SU-DHL-6 (cell line): ENCODE results near the gene ZNF581.

Experiments used
- H2AFZ ChIP-seq: fragments of 200-600 bp; sonication (generic); 2 replicates; pipeline ENCODE4 v1.6.1; 2014; ENCODE audit warnings: low read depth, mild to moderate bottlenecking, moderate library complexity, mixed read lengths, antibody characterized with exemption, low read length; ENCODE audit not compliant: severe bottlenecking
- H3F3A ChIP-seq: fragments of 200-600 bp; shearing (Covaris generic); 2 replicates; pipeline ENCODE4 v1.6.0; 2016; ENCODE audit warnings: antibody characterized with exemption, mild to moderate bottlenecking; ENCODE audit not compliant: insufficient read depth
- H3K27ac ChIP-seq: fragments of 200-600 bp; sonication (generic); 2 replicates; pipeline ENCODE4 v1.5.1; 2016; ENCODE audit warnings: low read depth, mild to moderate bottlenecking, low read length, moderate library complexity, mixed read lengths
- H3K27me3 ChIP-seq: fragments of 200-600 bp; sonication (generic), shearing (Covaris generic); 2 replicates; pipeline ENCODE4 v1.6.0; 2014; ENCODE audit warnings: mild to moderate bottlenecking, low read length
- H3K36me3 ChIP-seq: fragments of 200-600 bp; sonication (generic); 2 replicates; pipeline ENCODE4 v1.6.1; 2014; ENCODE audit warnings: mild to moderate bottlenecking, low read length, mixed read lengths
- H3K4me2 ChIP-seq: fragments of 300-600, 200-600 bp; shearing (Covaris generic), sonication (generic); 2 replicates; pipeline ENCODE4 v1.6.0; 2014; ENCODE audit warnings: low read length, low read depth, mild to moderate bottlenecking; ENCODE audit not compliant: poor library complexity, severe bottlenecking
- H3K4me3 ChIP-seq: fragments of 200-600 bp; sonication (generic); 2 replicates; pipeline ENCODE4 v1.5.1; 2014; ENCODE audit warnings: antibody characterized with exemption, low read length, mild to moderate bottlenecking, mixed read lengths; ENCODE audit not compliant: insufficient read depth, poor library complexity, severe bottlenecking
- H3K79me2 ChIP-seq: fragments of 200-600 bp; sonication (generic); 2 replicates; pipeline ENCODE4 v1.6.1; 2014; ENCODE audit warnings: mild to moderate bottlenecking, low read length, moderate library complexity; ENCODE audit not compliant: insufficient read depth
- H3K9ac ChIP-seq: fragments of 200-600 bp; sonication (generic); 2 replicates; pipeline ENCODE4 v1.7.0; 2014; ENCODE audit warnings: mild to moderate bottlenecking, low read length
- H3K9me2 ChIP-seq: fragments of 200-600 bp; sonication (generic); replicated peaks from 2 replicates; pipeline ENCODE4 v1.6.1; 2014; ENCODE audit warnings: low read length; ENCODE audit not compliant: insufficient read depth
- H3K9me3 ChIP-seq: fragments of 200-600 bp; sonication (generic); 2 replicates; pipeline ENCODE4 v1.6.1; 2014; ENCODE audit warnings: low read length, mixed read lengths; ENCODE audit not compliant: insufficient read depth
- H4K20me1 ChIP-seq: fragments of 200-600 bp; sonication (generic); 2 replicates; pipeline ENCODE4 v1.6.1; 2014; ENCODE audit warnings: low read depth, mild to moderate bottlenecking, antibody characterized with exemption, low read length, moderate library complexity, mixed read lengths
- EZH2phosphoT487 ChIP-seq: fragments of 200-600 bp; sonication (generic), shearing (Covaris generic); conservative IDR thresholded peaks from 2 replicates; pipeline ENCODE4 v1.6.1; 2018; ENCODE audit warnings: mild to moderate bottlenecking, antibody characterized with exemption, low read length, moderate library complexity, mixed read lengths
- TF ChIP-seq, protein P1 (sequence below): fragments of 200-600 bp; sonication (generic); IDR thresholded peaks from one replicate; pipeline ENCODE4 v1.5.1; 2017; ENCODE audit warnings: antibody characterized with exemption, mild to moderate bottlenecking, low read length, moderate library complexity; ENCODE audit not compliant: insufficient read depth, poor library complexity, severe bottlenecking

Gene ZNF581

GRCh38 chr19:55640577-55641425 is 2.6 kb upstream of the ZNF581 start, which contains the start of gene ZNF580:
TSS of gene ZNF580 (plus strand) at chr19:55641002. CDS start at chr19:55642509, 1,507 bp downstream.
- Histone ChIP-seq H3K9me2 (no peaks in the 10 kb centered on the region), H4K20me1 (no peaks in the 10 kb centered on the region), H3K27me3 (no peaks in the 10 kb centered on the region), H3K4me2 (peak within 1 kb of the TSS; percentile 71), H3K36me3 (no peaks in the 10 kb centered on the region; the same call in 1 of the 2 replicates), H3K4me3 (peak within 1 kb of the TSS; percentile 99), H3K79me2 (peaks cover 38% of the 10 kb centered on the region), H2AFZ (peak within 1 kb of the TSS; percentile 8), H3K9me3 (no peaks in the 10 kb centered on the region), H3F3A (peaks cover 42% of the 10 kb centered on the region), H3K9ac (peak within 1 kb of the TSS; percentile 98), H3K27ac (peak within 1 kb of the TSS; percentile 90)
- TF ChIP-seq, protein P1, sequence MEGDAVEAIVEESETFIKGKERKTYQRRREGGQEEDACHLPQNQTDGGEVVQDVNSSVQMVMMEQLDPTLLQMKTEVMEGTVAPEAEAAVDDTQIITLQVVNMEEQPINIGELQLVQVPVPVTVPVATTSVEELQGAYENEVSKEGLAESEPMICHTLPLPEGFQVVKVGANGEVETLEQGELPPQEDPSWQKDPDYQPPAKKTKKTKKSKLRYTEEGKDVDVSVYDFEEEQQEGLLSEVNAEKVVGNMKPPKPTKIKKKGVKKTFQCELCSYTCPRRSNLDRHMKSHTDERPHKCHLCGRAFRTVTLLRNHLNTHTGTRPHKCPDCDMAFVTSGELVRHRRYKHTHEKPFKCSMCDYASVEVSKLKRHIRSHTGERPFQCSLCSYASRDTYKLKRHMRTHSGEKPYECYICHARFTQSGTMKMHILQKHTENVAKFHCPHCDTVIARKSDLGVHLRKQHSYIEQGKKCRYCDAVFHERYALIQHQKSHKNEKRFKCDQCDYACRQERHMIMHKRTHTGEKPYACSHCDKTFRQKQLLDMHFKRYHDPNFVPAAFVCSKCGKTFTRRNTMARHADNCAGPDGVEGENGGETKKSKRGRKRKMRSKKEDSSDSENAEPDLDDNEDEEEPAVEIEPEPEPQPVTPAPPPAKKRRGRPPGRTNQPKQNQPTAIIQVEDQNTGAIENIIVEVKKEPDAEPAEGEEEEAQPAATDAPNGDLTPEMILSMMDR: no peak
- no peak for TF ChIP-seq EZH2phosphoT487

DNA sequence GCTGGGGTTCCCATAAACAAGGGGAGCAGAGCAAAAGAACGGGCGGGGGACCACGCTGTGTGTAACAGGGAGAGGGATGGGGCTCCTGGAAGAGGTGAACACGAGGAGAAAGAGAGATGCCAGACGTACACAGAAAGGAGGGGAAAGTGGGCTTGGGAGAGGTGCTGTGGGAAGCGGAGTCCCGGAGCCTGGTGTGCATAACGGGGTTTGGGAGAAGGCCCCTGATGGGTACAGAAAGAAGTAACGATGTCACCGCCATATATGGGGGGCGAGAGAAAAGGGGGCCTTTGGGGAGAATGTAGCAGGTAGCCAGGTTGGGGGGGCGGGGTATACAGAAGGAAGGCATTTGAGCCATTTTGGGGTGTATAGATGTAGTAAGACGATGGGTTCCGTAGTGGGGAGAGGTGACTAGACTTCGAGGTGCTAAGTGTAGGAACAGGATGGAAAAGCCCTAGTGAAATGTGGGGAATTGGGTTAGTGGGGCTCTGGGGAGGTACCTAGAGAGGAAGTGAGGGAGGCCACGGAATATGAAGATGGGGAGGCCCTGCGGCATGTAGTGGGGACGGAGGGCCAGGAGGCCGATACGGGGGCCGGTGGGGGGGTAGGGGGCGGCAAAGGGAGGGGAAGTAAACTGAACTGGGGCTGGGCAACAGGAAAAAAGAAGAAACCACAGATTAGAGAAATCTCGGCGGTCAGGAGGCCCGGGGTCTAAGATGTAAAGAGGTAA is 1.9 kb upstream of the ZNF581 start:
- H3K4me2 ChIP-seq: peak overlapping the region; percentile 71
- H3F3A ChIP-seq: peaks cover 44% of the 10 kb centered on the region

GRCh38 chr19:55642153-55643002 is 1.1 kb upstream of the ZNF581 start:
- Histone ChIP-seq H2AFZ (no peak overlapping the region), H3F3A (peaks cover 52% of the 10 kb centered on the region), H3K79me2 (peaks cover 29% of the 10 kb centered on the region), H3K27ac (peak overlapping the region; percentile 90), H3K4me3 (peak overlapping the region; percentile 99), H4K20me1 (no peaks in the 10 kb centered on the region), H3K9ac (peak overlapping the region; percentile 98), H3K9me3 (no peaks in the 10 kb centered on the region), H3K27me3 (no peaks in the 10 kb centered on the region), H3K9me2 (no peaks in the 10 kb centered on the region), H3K4me2 (peak overlapping the region; percentile 71), H3K36me3 (no peaks in the 10 kb centered on the region; the same call in 1 of the 2 replicates)
- TF ChIP-seq EZH2phosphoT487: no peak
- TF ChIP-seq, protein P1: no peak

More for the DNA sequence above, 1.9 kb upstream of the ZNF581 start:
- Histone ChIP-seq H3K79me2 (peaks cover 32% of the 10 kb centered on the region), H3K9ac (peak overlapping the region; percentile 98), H3K9me3 (no peaks in the 10 kb centered on the region), H3K9me2 (no peaks in the 10 kb centered on the region), H3K27ac (peak overlapping the region; percentile 90), H4K20me1 (no peaks in the 10 kb centered on the region), H3K27me3 (no peaks in the 10 kb centered on the region), H2AFZ (peak overlapping the region; percentile 8), H3K4me3 (peak overlapping the region; percentile 99), H3K36me3 (no peaks in the 10 kb centered on the region; the same call in 1 of the 2 replicates)
- no peak for TF ChIP-seq EZH2phosphoT487
